Measurements from ENCODE around the gene KSR2. TPM values are rescaled to one million over a fixed set of nuclear protein-coding genes. Genes with fewer than 3 reads are reported as not detected.
A peak's percentile ranks its signal among the peaks of the same experiment; 100 is the strongest.
"Not testable (repeated sequence)": the region's sequence is repeated elsewhere in the genome, so short reads cannot be mapped to it uniquely, and the experiment has no call there.

The KSR2 gene
- total RNA-seq, 1 donor from 2014 or later = 2.0 TPM

DNA sequence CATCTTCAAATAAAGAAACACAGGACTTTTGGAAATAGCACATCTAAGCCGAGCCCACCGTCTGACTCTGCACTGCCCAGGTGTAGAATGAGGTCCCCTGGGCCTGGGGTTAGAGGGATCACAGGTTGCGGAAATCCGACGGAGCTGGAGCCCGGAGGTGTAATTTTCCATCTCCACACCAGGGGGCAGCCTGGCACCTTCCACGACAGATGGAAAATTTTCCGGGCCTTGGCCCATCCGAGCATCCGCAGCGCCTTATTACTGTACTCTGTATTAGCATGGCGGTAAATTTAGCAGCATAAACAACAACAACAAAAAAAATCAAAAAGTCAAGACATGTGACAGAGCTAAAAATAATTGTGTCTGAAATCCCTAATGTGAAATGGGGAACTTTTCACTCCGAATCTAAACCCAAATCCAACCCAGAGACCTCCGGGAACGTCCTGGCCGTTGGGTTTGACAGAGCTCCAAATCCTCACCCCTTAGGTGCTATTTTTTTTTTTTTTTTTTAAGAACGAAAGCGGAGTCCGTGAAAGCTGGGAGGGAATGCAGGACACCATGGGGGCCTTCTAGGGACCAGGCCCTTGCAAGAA, 93.9 kb downstream of the KSR2 start:
- H3K4me3 Mint-ChIP-seq = peak overlapping the region; percentile 44
- DNase-seq (ENCODE audit: extremely low spot score, unreplicated experiment) = peak; percentile 83
- peaks cover 11% of the 10 kb centered on the region for H3K4me1 Mint-ChIP-seq (ENCODE audit: unreplicated experiment)
- no peak overlapping the region for H3K27ac Mint-ChIP-seq
- H3K27me3 Mint-ChIP-seq = peaks cover 16% of the 10 kb centered on the region
- H3K36me3 Mint-ChIP-seq = no peaks in the 10 kb centered on the region
- TF ChIP-seq, protein P1, sequence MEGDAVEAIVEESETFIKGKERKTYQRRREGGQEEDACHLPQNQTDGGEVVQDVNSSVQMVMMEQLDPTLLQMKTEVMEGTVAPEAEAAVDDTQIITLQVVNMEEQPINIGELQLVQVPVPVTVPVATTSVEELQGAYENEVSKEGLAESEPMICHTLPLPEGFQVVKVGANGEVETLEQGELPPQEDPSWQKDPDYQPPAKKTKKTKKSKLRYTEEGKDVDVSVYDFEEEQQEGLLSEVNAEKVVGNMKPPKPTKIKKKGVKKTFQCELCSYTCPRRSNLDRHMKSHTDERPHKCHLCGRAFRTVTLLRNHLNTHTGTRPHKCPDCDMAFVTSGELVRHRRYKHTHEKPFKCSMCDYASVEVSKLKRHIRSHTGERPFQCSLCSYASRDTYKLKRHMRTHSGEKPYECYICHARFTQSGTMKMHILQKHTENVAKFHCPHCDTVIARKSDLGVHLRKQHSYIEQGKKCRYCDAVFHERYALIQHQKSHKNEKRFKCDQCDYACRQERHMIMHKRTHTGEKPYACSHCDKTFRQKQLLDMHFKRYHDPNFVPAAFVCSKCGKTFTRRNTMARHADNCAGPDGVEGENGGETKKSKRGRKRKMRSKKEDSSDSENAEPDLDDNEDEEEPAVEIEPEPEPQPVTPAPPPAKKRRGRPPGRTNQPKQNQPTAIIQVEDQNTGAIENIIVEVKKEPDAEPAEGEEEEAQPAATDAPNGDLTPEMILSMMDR (conservative IDR thresholded peaks at IDR 0.05) = peak; percentile 92
- H3K9me3 Mint-ChIP-seq = no peaks in the 10 kb centered on the region

- H3K4me1 Mint-ChIP-seq (ENCODE audit: unreplicated experiment) = peaks cover 11% of the 10 kb centered on the region
- not testable (repeated sequence) for H3K4me3 Mint-ChIP-seq, H3K36me3 Mint-ChIP-seq
These were observed 94.6 kb downstream of the KSR2 start for GRCh38 chr12:117874198-117874597.

DNA sequence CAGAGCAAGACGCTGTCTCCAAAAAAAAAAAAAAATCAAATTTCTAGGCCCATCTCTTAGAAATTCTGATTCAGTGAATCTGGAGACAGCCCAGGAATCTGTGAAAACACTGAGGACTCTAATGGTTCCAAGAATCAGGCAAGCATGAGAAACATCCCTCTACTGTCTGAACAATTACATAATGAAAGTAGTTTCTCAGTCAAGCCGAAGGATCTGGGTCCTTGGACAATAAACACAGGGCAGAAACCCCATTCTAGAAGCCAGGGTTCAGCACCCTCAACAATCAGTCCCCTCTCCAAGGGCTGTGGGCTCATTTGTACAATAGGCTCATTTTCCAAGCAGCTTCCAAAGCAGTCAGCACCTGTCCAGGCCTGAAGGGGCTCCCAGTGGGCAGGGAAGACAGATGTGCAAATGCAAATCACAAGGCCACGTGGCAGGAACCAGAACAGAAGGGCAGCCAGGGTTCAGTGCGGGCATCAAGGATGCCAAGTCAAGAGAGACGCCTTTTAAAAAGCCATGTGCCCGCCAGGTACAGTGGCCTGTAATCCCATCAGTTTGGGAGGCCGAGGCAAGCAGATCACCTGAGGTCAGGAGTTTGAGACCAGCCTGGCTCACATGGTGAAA, 96.1 kb downstream of the KSR2 start:
- H3K4me3 Mint-ChIP-seq = no peak overlapping the region
- no peaks in the 10 kb centered on the region for H3K9me3 Mint-ChIP-seq
- no peak for DNase-seq (ENCODE audit: extremely low spot score, unreplicated experiment)
- peaks cover 10% of the 10 kb centered on the region for H3K27me3 Mint-ChIP-seq
- TF ChIP-seq, protein P1 (conservative IDR thresholded peaks at IDR 0.05) = no peak
- no peak overlapping the region for H3K27ac Mint-ChIP-seq
- peaks cover 11% of the 10 kb centered on the region for H3K4me1 Mint-ChIP-seq (ENCODE audit: unreplicated experiment)
- H3K36me3 Mint-ChIP-seq = no peaks in the 10 kb centered on the region

More at GRCh38 chr12:117874198-117874597, 94.6 kb downstream of the KSR2 start:
- not testable (repeated sequence) for DNase-seq (ENCODE audit: extremely low spot score, unreplicated experiment); H3K27ac Mint-ChIP-seq; H3K9me3 Mint-ChIP-seq
- H3K27me3 Mint-ChIP-seq = peaks cover 16% of the 10 kb centered on the region

- H3K4me1 Mint-ChIP-seq (ENCODE audit: unreplicated experiment) = no peaks in the 10 kb centered on the region
- H3K4me3 Mint-ChIP-seq = no peak overlapping the region
- TF ChIP-seq, protein P1 (conservative IDR thresholded peaks at IDR 0.05) = no peak
- no peak for DNase-seq (ENCODE audit: extremely low spot score, unreplicated experiment)
- H3K9me3 Mint-ChIP-seq = no peaks in the 10 kb centered on the region
- no peaks in the 10 kb centered on the region for H3K36me3 Mint-ChIP-seq
- H3K27ac Mint-ChIP-seq = no peak overlapping the region
- H3K27me3 Mint-ChIP-seq = no peaks in the 10 kb centered on the region
These were observed 99.2 kb downstream of the KSR2 start for GRCh38 chr12:117869551-117869950.

GRCh38 chr12:117867348-117867747, 101.4 kb downstream of the KSR2 start:
- Mint-ChIP-seq H3K9me3 (no peaks in the 10 kb centered on the region), H3K27me3 (no peaks in the 10 kb centered on the region), H3K4me1 (ENCODE audit: unreplicated experiment) (no peaks in the 10 kb centered on the region), H3K4me3 (no peak overlapping the region), H3K27ac (no peak overlapping the region), H3K36me3 (no peaks in the 10 kb centered on the region)
- TF ChIP-seq, protein P1 (conservative IDR thresholded peaks at IDR 0.05) = no peak
- DNase-seq (ENCODE audit: extremely low spot score, unreplicated experiment) = no peak

DNA sequence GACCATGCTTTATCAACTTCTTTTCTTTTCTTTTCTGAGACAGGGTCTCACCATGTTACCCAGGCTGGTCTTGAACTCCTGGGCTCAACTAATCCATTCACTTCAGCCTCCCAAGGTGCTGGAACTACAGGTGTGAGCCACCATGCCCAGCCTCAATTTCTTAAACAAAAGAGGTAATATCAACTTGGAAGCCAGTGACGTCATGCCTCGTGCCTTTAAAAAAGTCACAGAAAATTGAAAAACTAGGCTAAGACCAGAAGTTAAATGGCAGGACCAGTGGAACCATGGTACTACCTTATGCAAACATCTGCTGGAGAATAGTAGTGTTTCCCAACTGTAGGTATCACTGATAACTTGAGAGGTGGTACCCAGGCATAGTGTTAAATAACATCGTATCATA, 103.3 kb downstream of the KSR2 start:
- no peak for DNase-seq (ENCODE audit: extremely low spot score, unreplicated experiment)
- H3K36me3 Mint-ChIP-seq = no peaks in the 10 kb centered on the region
- no peaks in the 10 kb centered on the region for H3K4me1 Mint-ChIP-seq (ENCODE audit: unreplicated experiment)
- H3K27me3 Mint-ChIP-seq = no peaks in the 10 kb centered on the region
- H3K27ac Mint-ChIP-seq = no peak overlapping the region
- no peak overlapping the region for H3K4me3 Mint-ChIP-seq
- TF ChIP-seq, protein P1 (conservative IDR thresholded peaks at IDR 0.05) = no peak
- H3K9me3 Mint-ChIP-seq = no peaks in the 10 kb centered on the region

Measured in type B pancreatic cell (in vitro differentiated cells).